Panc1 (cell line): Measurements from ENCODE around the gene TERC.

Experiments used
- CTCF ChIP-seq: fragments of 450-650 bp; IDR thresholded peaks from 2 replicates; pipeline ENCODE4 v1.5.1; 2017; ENCODE audit warnings: mild to moderate bottlenecking
- POLR2AphosphoS5 ChIP-seq: IDR thresholded peaks from 2 replicates; pipeline ENCODE4 v1.6.1; 2012; ENCODE audit warnings: mild to moderate bottlenecking, low read depth, low read length, moderate library complexity
- REST ChIP-seq, 2 experiments: IDR thresholded peaks; 2 replicates each; pipeline ENCODE4 v1.6.1; 2011 to 2012; ENCODE audit warnings: low read depth in 2 of 2, control low read depth in 1 of 2, low read length in 1 of 2, mild to moderate bottlenecking in 1 of 2, moderate library complexity in 1 of 2; ENCODE audit not compliant: insufficient read depth in 1 of 2
- TCF7L2 ChIP-seq: IDR thresholded peaks from 2 replicates; pipeline ENCODE4 v1.6.1; 2011; ENCODE audit warnings: mild to moderate bottlenecking, low read depth, low read length, inconsistent platforms

GRCh38 chr3:169812332-169813235, 47.7 kb upstream of the TERC start, which contains the start of the genes LRRC34 and LRRIQ4:
- TF ChIP-seq CTCF: no peak
- TF ChIP-seq POLR2AphosphoS5: peak; percentile 27; the same call in 1 of the 2 replicates
- no peak for TF ChIP-seq TCF7L2
- no peak for TF ChIP-seq REST (IDR thresholded peaks at IDR 0.05; ENCODE audit: insufficient read depth in 1 of 2, low read depth in 2 of 2, low read length in 1 of 2)
